Measurements from ENCODE around the gene RPLP1. TPM values are rescaled to one million over a fixed set of nuclear protein-coding genes. Genes with fewer than 3 reads are reported as not detected.

Gene RPLP1
- total RNA-seq, 1 experiment from 2014 or later: 1,587 TPM

DNA sequence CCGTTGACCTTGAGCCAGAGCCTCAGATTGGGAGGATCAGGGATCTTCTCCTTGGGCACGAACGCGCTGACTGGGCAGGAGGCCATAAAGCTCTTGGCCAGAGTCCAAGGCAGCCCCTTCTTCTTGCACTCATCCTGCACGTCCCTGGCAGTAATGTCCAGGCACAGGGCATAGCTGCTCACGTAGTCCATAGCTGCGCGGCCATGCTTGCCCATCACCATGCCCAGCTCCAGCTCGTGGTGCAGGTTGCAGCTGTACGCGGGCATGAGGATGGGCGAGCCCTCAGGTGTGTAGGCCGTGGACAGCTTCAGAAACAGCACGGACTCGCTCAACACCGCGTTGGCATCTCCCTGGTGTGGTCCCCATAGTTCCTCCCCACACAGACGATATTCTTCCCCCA lies 17.9 kb upstream of the RPLP1 start:
- no peaks in the 10 kb centered on the region for H3K27me3 Mint-ChIP-seq (ENCODE audit: insufficient read depth, unreplicated experiment)
- H3K4me1 Mint-ChIP-seq (ENCODE audit: low read depth, unreplicated experiment): no peaks in the 10 kb centered on the region
- no peak overlapping the region for H3K4me3 ChIP-seq (ENCODE audit: low read depth, low read length)
- TF ChIP-seq, protein P1, sequence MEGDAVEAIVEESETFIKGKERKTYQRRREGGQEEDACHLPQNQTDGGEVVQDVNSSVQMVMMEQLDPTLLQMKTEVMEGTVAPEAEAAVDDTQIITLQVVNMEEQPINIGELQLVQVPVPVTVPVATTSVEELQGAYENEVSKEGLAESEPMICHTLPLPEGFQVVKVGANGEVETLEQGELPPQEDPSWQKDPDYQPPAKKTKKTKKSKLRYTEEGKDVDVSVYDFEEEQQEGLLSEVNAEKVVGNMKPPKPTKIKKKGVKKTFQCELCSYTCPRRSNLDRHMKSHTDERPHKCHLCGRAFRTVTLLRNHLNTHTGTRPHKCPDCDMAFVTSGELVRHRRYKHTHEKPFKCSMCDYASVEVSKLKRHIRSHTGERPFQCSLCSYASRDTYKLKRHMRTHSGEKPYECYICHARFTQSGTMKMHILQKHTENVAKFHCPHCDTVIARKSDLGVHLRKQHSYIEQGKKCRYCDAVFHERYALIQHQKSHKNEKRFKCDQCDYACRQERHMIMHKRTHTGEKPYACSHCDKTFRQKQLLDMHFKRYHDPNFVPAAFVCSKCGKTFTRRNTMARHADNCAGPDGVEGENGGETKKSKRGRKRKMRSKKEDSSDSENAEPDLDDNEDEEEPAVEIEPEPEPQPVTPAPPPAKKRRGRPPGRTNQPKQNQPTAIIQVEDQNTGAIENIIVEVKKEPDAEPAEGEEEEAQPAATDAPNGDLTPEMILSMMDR (IDR thresholded peaks at IDR 0.05; ENCODE audit: insufficient read depth in 1 of 2, low read depth in 1 of 2, low read length in 1 of 2, severe bottlenecking in 1 of 2, unreplicated experiment in 1 of 2): no peak
- H3K9me3 ChIP-seq: no peaks in the 10 kb centered on the region
- no peaks in the 10 kb centered on the region; the same call in 1 of the 2 replicates for H3K36me3 ChIP-seq (ENCODE audit: control insufficient read depth, insufficient read depth, low read length)
- no TSS peak for BruUV-seq (replicated peaks)
- H3K4me1 ChIP-seq: no peaks in the 10 kb centered on the region
- no peak overlapping the region for H3K27ac Mint-ChIP-seq (ENCODE audit: unreplicated experiment)
- no peaks in the 10 kb centered on the region for H3K27me3 ChIP-seq (replicated peaks; ENCODE audit: control insufficient read depth, insufficient read depth, low read length)
- H3K36me3 Mint-ChIP-seq (ENCODE audit: insufficient read depth, unreplicated experiment): peaks cover 88% of the 10 kb centered on the region
- intact Hi-C loops (cut with micrococcal nuclease; ENCODE audit: unreplicated experiment): no loop called here
- POLR2A ChIA-PET: no interaction called here
- no peak for DNase-seq
- no peaks in the 10 kb centered on the region for H3K9me3 Mint-ChIP-seq (ENCODE audit: unreplicated experiment)
- no peak overlapping the region for H3K4me3 Mint-ChIP-seq (ENCODE audit: unreplicated experiment)
- CTCF ChIA-PET: no interaction called here

DNA sequence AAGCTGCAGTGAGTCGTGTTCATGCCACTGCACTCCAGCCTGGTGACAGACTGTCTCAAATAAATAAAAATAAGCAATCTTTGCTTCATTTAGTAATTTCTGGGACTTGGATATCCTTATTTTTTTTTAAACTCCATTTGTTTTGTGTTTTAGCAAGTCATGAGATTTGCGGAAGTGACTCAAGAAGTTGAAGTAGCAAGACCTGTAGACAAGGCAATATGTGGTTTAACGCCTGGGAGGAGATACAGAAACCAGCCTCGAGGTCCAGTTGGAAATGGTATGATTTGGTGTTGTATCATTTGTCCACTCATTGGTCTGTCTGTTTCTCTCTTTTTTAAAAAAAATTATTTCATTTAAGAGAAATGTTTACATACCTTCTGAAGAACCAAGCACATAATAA lies 16.6 kb upstream of the RPLP1 start:
- H3K9me3 Mint-ChIP-seq (ENCODE audit: unreplicated experiment): no peaks in the 10 kb centered on the region
- TF ChIP-seq, protein P1 (IDR thresholded peaks at IDR 0.05; ENCODE audit: insufficient read depth in 1 of 2, low read depth in 1 of 2, low read length in 1 of 2, severe bottlenecking in 1 of 2, unreplicated experiment in 1 of 2): no peak
- Histone ChIP-seq H3K4me1 (no peaks in the 10 kb centered on the region), H3K4me3 (ENCODE audit: low read depth, low read length) (no peak overlapping the region), H3K27me3 (replicated peaks; ENCODE audit: control insufficient read depth, insufficient read depth, low read length) (no peaks in the 10 kb centered on the region), H3K9me3 (no peaks in the 10 kb centered on the region), H3K36me3 (ENCODE audit: control insufficient read depth, insufficient read depth, low read length) (no peaks in the 10 kb centered on the region; the same call in 1 of the 2 replicates)
- H3K36me3 Mint-ChIP-seq (ENCODE audit: insufficient read depth, unreplicated experiment): peaks cover 88% of the 10 kb centered on the region
- DNase-seq: no peak
- no TSS peak for BruUV-seq (replicated peaks)
- no peaks in the 10 kb centered on the region for H3K4me1 Mint-ChIP-seq (ENCODE audit: low read depth, unreplicated experiment)
- CTCF ChIA-PET: no interaction called here
- POLR2A ChIA-PET: no interaction called here
- no peaks in the 10 kb centered on the region for H3K27me3 Mint-ChIP-seq (ENCODE audit: insufficient read depth, unreplicated experiment)
- H3K27ac Mint-ChIP-seq (ENCODE audit: unreplicated experiment): no peak overlapping the region
- intact Hi-C loops (cut with micrococcal nuclease; ENCODE audit: unreplicated experiment): no loop called here
- H3K4me3 Mint-ChIP-seq (ENCODE audit: unreplicated experiment): no peak overlapping the region

DNA sequence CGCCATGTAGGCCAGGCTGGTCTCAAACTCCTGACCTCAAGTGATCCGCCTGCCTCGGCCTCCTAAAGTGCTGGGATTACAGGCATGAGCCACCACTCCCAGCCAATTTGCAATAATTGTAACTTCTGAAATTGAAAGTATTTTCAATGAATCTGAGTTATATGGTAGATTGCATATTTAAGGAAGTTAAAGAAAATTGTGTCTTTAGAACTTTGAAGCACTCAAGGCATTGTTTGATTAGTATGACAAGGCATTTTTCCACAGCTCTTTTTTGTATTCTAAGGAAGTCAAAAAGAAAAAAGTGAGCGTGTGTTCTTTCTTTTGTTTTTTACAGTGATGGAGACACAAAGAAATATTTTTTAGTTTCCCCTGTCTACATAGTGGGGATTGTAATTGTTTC lies 15.7 kb upstream of the RPLP1 start:
- ChIA-PET POLR2A (no interaction called here), CTCF (no interaction called here)
- Mint-ChIP-seq H3K9me3 (ENCODE audit: unreplicated experiment) (no peaks in the 10 kb centered on the region), H3K27me3 (ENCODE audit: insufficient read depth, unreplicated experiment) (no peaks in the 10 kb centered on the region), H3K27ac (ENCODE audit: unreplicated experiment) (no peak overlapping the region), H3K36me3 (ENCODE audit: insufficient read depth, unreplicated experiment) (peaks cover 91% of the 10 kb centered on the region), H3K4me3 (ENCODE audit: unreplicated experiment) (no peak overlapping the region), H3K4me1 (ENCODE audit: low read depth, unreplicated experiment) (no peaks in the 10 kb centered on the region)
- no peaks in the 10 kb centered on the region for H3K4me1 ChIP-seq
- intact Hi-C loops (cut with micrococcal nuclease; ENCODE audit: unreplicated experiment): no loop called here
- TF ChIP-seq, protein P1 (IDR thresholded peaks at IDR 0.05; ENCODE audit: insufficient read depth in 1 of 2, low read depth in 1 of 2, low read length in 1 of 2, severe bottlenecking in 1 of 2, unreplicated experiment in 1 of 2): no peak
- no TSS peak for BruUV-seq (replicated peaks)
- no peaks in the 10 kb centered on the region for H3K9me3 ChIP-seq
- no peaks in the 10 kb centered on the region for H3K27me3 ChIP-seq (replicated peaks; ENCODE audit: control insufficient read depth, insufficient read depth, low read length)
- no peaks in the 10 kb centered on the region; the same call in 1 of the 2 replicates for H3K36me3 ChIP-seq (ENCODE audit: control insufficient read depth, insufficient read depth, low read length)
- DNase-seq: no peak
- H3K4me3 ChIP-seq (ENCODE audit: low read depth, low read length): no peak overlapping the region

All from Caco-2 (cell line).